Transverse colon (tissue), 4 donors: ENCODE results near the gene TUBB4A. TPM values are rescaled to one million over a fixed set of nuclear protein-coding genes. Genes with fewer than 3 reads are reported as not detected.

Source experiments
- small RNA-seq, 4 donors: library from RNA; depleted of rRNA; stranded (forward); fragments of <200 nt; gene quantifications; one replicate each; pipeline ENCODE3, GENCODE V24; 2016
- total RNA-seq, 4 donors: library from RNA; depleted of rRNA; stranded (reverse); fragments of >200 nt; gene quantifications; one replicate each; pipeline ENCODE4 v1.1.0, GENCODE V29; 2016

The TUBB4A gene
- total RNA-seq, 4 donors from 2014 or later = 0.60 to 1.3 (median 1.1) TPM; not detected in 1

Small RNA genes within 50 kb of the gene (small RNA-seq; reads per million reads assigned to genes)
- 0 reads per million in 4 donors for gene AC010503.2

Other genes starting within 250 kb of the TUBB4A start
- 10 to 100 TPM; 12.3 to 34.6 (median 19.7) TPM for gene MLLT1, start 222.3 kb downstream of the TUBB4A start, total RNA-seq
- 1 to 10 TPM in 1 of 4 donors, not detected in 3; 9.2 TPM for gene ACER1, start 168.7 kb downstream of the TUBB4A start, total RNA-seq
- 100 to 1,000 TPM in 2 of 4 donors, 10 to 100 TPM in 2; 37.2 to 138 (median 116) TPM for gene CLPP, start 140.8 kb downstream of the TUBB4A start, total RNA-seq
- 100 to 1,000 TPM; 135 to 188 (median 158) TPM for gene ALKBH7, start 129.5 kb downstream of the TUBB4A start, total RNA-seq
- 1 to 10 TPM; 1.4 to 3.7 (median 1.8) TPM for gene PSPN, start 126.4 kb downstream of the TUBB4A start, total RNA-seq
- gene GTF2F1, start 109.1 kb downstream of the TUBB4A start, total RNA-seq = 100 to 1,000 TPM in 1 of 4 donors, 10 to 100 TPM in 3; 42.2 to 166 (median 56.1) TPM
- 100 to 1,000 TPM; 100 to 206 (median 112) TPM for gene KHSRP, start 77.5 kb downstream of the TUBB4A start, total RNA-seq
- under 1 TPM in 1 of 4 donors, not detected in 3; 0.32 TPM for gene SLC25A41, start 68.5 kb downstream of the TUBB4A start, total RNA-seq
- 100 to 1,000 TPM in 3 of 4 donors, 10 to 100 TPM in 1; 77.2 to 216 (median 171) TPM for gene SLC25A23, start 42.5 kb downstream of the TUBB4A start, total RNA-seq
- 100 to 1,000 TPM in 3 of 4 donors, 10 to 100 TPM in 1; 57.9 to 391 (median 229) TPM for gene CRB3, start 38.0 kb downstream of the TUBB4A start, total RNA-seq
- 1 to 10 TPM in 3 of 4 donors, under 1 TPM in 1; 0.40 to 7.5 (median 5.0) TPM for gene DENND1C, start 20.5 kb downstream of the TUBB4A start, total RNA-seq
- gene TNFSF9, start 28.7 kb upstream of the TUBB4A start, total RNA-seq = 1 to 10 TPM in 1 of 4 donors, under 1 TPM in 1, not detected in 2; 0.95 to 2.7 TPM
- gene CD70, start 88.8 kb upstream of the TUBB4A start, total RNA-seq = not detected
- under 1 TPM in 2 of 4 donors, not detected in 2; 0.27 to 0.48 TPM for gene TNFSF14, start 167.9 kb upstream of the TUBB4A start, total RNA-seq
- gene C3, start 218.3 kb upstream of the TUBB4A start, total RNA-seq = 100 to 1,000 TPM in 3 of 4 donors, 10 to 100 TPM in 1; 50.1 to 351 (median 194) TPM
- 100 to 1,000 TPM in 2 of 4 donors, 10 to 100 TPM in 2; 38.0 to 118 (median 90.6) TPM for gene GPR108, start 235.3 kb upstream of the TUBB4A start, total RNA-seq
- gene TRIP10, start 237.4 kb upstream of the TUBB4A start, total RNA-seq = 100 to 1,000 TPM in 1 of 4 donors, 10 to 100 TPM in 3; 55.5 to 227 (median 78.8) TPM